Activated naive CD8-positive, alpha-beta T cell treated with anti-CD3 and anti-CD28 coated beads, Interleukin-2, amount 50 U/mL, for 24 hours (primary cell): Measurements from ENCODE around the gene CFAP74.

Source experiments
- ATAC-seq: fragments of 150-1000 bp; cut with Tn5 transposase; one replicate; pipeline ENCODE4 v1.10.0; 2021
- DNase-seq: peaks from one replicate; pipeline ENCODE4 v3.0.0; 2021
- H3K27ac Mint-ChIP-seq: one replicate; pipeline ENCODE4 v1.8.0; 2021; ENCODE audit warnings: mild to moderate bottlenecking, mixed read lengths
- H3K27me3 Mint-ChIP-seq: one replicate; pipeline ENCODE4 v1.8.0; 2021; ENCODE audit warnings: mixed read lengths
- H3K36me3 Mint-ChIP-seq: one replicate; pipeline ENCODE4 v1.8.0; 2021; ENCODE audit warnings: low read depth, mixed read lengths
- H3K4me1 Mint-ChIP-seq: one replicate; pipeline ENCODE4 v1.8.0; 2021; ENCODE audit warnings: mixed read lengths
- H3K4me3 Mint-ChIP-seq: one replicate; pipeline ENCODE4 v1.8.0; 2021; ENCODE audit warnings: mild to moderate bottlenecking, moderate library complexity, mixed read lengths
- H3K9me3 Mint-ChIP-seq: one replicate; pipeline ENCODE4 v1.8.0; 2021; ENCODE audit warnings: mixed read lengths

Gene CFAP74

GRCh38 chr1:1872329-1872994 is 131.1 kb downstream of the CFAP74 start:
- DNase-seq (no peak), ATAC-seq (no peak)
- H3K36me3 Mint-ChIP-seq = peaks cover 47% of the 10 kb centered on the region
- no peaks in the 10 kb centered on the region for H3K9me3 Mint-ChIP-seq
- no peaks in the 10 kb centered on the region for H3K27me3 Mint-ChIP-seq
- no peak overlapping the region for H3K27ac Mint-ChIP-seq
- H3K4me3 Mint-ChIP-seq = no peak overlapping the region
- peaks cover 68% of the 10 kb centered on the region for H3K4me1 Mint-ChIP-seq
